Spleen (tissue), 7 donors: ENCODE results near the gene MCC.

Source experiments
- POLR2A ChIP-seq, 3 donors: fragments of 450-650 bp; IDR thresholded peaks; one replicate each; pipeline ENCODE4 v1.5.1; 2017; ENCODE audit warnings: antibody characterized with exemption in 3 of 3, mild to moderate bottlenecking in 1 of 3
- POLR2AphosphoS5 ChIP-seq, 3 donors: sonication (generic); formaldehyde crosslinking; IDR thresholded peaks; one replicate each; pipeline ENCODE4 v1.5.1; 2017; ENCODE audit warnings: antibody characterized with exemption in 3 of 3
- TF ChIP-seq, protein P1 (sequence below), 11 experiments: fragments of 200-600 bp in 7 of 11; fragments of 450-650 bp in 4 of 11; sonication (generic) in 4 of 11; IDR thresholded peaks in 8 of 11; conservative IDR thresholded peaks in 3 of 11; 1 replicate in 7 of 11; 2 replicates in 4 of 11; pipeline versions ENCODE4 v1.4.0 to v1.8.0; 2016 to 2021; ENCODE audit warnings: antibody characterized with exemption in 11 of 11, inconsistent platforms in 4 of 11, mild to moderate bottlenecking in 1 of 11
- donor health status: DM: no; HTN: no; CAD: no; lungs with moderate emphysema.
- donor health status: DM: no; HTN: no; CAD: no.
- donor health status: DM: no; HTN: no; CAD: no.

DNA sequence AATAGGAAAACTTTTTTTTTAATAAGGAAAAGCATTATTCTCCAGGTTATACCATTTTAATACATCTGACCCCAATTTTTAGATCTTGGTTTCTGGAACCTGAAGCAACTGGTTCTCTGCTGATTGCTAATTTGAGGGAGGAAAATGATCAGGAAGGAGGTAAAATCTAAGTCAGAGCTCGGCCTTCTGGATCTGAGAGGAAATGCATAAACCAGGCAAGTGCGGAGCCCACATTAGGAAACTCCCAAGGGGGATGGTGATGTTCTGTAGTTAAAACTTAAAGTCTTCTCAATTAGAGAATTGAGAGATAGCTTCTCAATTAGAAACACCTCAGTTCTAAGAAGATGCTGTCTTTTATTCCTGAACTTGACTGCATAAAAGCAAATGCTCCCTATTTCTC, 167.0 kb downstream of the MCC start:
- TF ChIP-seq POLR2A (IDR thresholded peaks at IDR 0.05) (no peak), POLR2AphosphoS5 (IDR thresholded peaks at IDR 0.05) (no peak)
- TF ChIP-seq, protein P1, sequence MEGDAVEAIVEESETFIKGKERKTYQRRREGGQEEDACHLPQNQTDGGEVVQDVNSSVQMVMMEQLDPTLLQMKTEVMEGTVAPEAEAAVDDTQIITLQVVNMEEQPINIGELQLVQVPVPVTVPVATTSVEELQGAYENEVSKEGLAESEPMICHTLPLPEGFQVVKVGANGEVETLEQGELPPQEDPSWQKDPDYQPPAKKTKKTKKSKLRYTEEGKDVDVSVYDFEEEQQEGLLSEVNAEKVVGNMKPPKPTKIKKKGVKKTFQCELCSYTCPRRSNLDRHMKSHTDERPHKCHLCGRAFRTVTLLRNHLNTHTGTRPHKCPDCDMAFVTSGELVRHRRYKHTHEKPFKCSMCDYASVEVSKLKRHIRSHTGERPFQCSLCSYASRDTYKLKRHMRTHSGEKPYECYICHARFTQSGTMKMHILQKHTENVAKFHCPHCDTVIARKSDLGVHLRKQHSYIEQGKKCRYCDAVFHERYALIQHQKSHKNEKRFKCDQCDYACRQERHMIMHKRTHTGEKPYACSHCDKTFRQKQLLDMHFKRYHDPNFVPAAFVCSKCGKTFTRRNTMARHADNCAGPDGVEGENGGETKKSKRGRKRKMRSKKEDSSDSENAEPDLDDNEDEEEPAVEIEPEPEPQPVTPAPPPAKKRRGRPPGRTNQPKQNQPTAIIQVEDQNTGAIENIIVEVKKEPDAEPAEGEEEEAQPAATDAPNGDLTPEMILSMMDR (IDR thresholded peaks at IDR 0.05 in 8 of 11, conservative IDR thresholded peaks at IDR 0.05 in 3 of 11): no peak
